NCI-H146 treated with DMSO at 0.1 percent for 48 hours (cell line): ENCODE data around the gene PDE4B.
"Not testable (repeated sequence)": the region's sequence is repeated elsewhere in the genome, so short reads cannot be mapped to it uniquely, and the experiment has no call there.

ENCODE experiments used
- DNase-seq: peaks from one replicate; lab custom pipeline; 2025; ENCODE audit not compliant: unreplicated experiment; lab: John Stamatoyannopoulos, UW

The PDE4B gene

DNA sequence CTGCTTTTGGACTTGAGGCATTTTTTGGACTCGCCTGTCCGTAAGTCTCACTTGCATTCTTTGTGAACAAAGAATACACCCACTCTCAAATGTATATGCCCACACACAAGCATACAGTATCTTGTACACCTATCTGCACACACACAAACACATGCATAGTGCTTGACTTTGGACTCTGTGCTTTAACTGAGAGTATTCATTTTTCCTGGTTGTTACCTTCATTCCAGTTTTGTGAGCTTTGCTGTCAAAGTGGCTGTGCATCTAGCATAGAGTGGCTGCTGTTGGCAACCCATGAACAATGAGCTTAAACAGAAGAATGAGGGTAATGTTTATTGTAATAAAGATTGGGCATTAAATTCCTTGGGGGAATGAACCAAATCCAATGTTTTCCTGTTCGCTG is 199.0 kb downstream of the PDE4B start:
- DNase-seq = no peak

DNA sequence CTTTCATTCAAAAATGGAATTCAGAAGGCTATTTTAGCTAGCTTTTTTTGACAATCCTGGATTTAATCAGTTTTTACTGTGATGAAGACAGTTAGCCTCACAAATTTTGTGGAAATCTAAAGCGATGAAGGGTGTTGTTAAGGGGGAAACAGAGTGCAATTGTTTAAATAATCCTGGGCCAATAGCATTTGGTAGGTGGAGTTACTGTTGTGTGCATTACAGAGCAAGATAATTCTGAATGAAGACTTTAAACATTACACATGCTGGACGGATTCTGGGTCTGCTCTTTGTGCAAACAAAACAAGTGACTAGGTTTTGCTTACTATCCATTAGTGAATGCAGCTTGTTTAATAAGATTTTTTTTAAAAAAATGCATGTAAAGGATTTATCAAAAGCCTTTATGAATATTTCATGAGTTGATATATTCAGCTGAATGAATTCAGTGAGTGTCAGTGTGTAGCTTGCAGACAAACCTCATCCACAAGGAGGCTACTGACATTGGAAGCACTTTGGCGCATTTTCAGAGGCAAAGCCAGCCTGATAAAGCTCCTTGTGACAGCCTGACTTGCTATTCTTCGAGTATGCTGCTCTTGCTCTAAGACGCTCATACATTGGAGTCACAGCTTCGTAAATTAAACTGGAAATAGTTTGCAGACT is 199.6 kb downstream of the PDE4B start:
- DNase-seq = no peak

DNA sequence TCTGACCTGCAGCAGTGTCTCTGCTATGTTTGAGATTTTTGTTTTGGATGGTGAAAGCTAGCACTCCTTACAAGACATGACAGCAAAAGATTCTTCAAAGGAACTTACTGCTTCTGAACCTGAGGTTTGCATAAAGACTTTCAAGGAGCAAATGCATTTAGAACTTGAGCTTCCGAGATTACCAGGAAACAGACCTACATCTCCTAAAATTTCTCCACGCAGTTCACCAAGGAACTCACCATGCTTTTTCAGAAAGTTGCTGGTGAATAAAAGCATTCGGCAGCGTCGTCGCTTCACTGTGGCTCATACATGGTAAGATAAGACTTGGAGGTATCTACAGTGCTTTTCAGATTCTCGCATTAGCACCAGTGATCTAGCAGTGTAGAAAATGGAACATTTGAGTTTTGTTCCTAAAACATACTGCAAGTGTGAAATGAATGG is 200.2 kb downstream of the PDE4B start:
- DNase-seq = no peak

DNA sequence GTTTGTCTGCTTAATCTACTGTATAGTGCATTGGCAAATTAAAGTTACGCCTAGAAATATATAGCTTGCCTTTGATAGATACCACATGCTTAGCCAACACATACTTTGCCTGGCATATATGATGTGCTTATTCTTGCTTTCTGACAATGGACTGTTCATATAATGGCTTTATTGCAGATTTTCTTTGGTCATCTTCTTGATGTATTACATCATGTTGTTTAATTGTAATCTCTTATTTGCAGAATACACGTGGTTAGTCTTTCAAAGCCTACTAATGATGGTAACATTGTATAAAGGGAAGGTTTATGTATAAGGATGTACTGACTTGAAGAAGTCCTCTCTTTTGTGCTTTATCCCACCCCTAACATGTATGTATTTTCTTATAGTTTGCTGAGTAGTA is 201.5 kb downstream of the PDE4B start:
- DNase-seq = no peak

DNA sequence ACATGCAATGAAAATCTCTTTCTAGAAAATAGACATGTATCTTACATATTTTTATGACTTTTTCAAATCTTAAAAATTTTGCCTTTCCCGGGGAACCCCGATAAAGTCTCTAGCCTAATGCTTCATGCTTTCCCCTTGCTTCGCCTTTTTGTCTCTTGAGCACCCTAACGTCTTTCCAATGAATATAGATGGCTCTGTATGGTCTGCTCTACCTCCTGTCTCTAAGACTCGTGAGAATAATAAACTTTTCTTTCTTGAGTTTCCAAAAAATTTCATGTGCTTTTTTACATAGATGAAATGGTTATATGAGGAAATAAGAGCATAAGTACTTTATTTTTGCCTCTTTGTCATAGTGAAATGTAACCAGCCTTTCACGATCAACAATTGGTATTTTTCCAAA is 202.6 kb downstream of the PDE4B start:
- DNase-seq = no peak

DNA sequence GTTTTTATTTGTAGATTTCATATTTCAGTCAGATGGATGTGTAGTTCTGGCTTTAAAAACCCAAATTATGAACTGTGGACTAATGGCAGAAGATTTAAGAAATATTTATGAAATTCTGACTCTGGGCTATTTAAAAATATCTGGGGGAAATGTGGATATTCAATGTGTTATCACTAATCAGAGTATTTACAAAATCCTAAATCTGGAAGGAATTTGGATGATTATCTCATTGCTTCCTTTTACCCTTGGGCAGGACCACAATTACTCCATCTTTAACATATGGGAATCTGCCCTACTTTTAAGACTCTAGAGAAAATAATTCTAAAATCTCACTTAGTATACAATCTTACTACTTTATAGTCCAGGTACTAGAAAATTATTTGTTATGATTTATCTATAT is 203.2 kb downstream of the PDE4B start:
- no peak for DNase-seq

DNA sequence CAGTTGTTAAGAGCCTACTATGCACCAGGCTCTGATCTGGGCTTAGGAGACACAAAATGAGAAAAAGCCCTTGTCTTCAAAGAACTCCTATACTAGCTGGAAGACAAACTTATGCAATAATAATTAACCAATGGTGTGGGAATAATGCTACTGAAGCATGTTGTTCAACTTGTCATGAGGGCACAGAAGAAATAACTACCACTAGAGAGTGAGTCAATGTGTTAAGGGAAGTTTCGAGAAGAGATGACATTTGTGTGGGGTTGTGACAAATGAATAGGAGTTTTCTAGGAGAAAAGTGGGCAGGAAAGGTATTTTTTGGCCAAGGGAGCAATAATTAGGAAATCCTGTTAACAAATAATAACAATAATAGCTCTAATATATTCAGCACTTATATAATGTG is 205.0 kb downstream of the PDE4B start:
- DNase-seq = no peak

DNA sequence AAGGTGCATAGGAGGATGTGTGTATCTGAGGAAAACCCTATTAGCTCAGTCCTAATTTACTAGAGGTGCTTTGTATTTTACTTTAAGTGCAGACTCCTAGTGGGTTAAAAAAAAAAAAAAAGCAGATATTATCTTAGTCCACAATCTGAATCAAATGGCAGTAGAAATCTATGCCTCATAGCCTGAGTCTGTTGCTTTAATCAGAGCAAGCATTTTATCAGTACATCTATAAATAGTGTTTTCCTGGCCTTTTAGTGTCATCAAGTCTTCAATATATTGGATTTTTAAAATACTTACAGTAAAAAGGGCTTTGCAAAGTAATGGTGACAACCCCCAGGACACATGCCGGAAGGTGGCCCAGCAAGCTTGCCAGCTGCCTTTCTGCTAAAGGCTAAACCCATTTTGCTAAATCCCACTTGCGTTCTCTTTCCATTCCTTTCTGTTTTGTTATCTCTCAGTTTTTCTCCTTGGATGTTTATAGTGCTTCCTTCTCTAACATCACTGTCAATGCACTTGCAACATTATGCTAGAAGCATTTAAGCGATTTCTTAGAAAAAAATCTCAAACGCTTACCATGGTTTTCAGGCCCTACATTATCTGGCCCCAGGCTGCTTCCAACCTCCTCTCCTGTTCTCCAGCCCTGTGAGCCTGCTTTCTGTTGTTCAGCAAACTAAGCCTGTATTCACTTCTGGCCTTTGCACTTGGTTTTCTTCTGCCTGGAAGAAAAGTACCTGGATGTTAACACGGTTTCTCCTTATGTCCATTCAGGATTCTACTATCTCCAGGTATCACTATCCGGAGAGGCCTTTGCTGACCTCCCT is 206.3 kb downstream of the PDE4B start:
- no peak for DNase-seq

DNA sequence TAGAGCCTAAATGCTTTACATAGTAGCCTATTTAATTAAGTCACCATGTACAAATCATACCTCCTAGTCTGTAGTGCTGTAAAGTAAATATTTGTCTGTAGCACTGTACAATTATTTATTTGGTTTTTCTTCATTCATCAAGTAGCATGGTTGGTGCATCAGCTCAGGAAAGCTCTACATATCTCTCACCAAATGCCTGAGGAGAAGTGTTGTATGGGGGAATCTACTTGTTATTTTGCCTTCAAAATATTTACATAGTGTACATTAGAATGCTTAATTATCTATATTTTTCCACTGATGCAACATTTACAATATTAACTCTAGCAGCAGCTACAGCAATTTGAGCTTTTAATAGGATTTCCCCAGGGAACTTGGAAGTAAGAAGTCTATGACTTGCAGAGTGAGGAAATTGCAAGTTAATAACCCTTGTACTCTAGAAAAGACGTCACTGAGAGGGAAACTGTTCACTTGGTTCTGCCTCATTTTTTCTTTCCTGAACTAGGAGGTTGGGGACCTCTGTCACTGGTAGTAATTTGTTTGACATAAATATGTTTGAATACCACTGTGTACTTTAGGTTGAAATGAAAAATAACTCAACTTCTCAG is 207.4 kb downstream of the PDE4B start:
- DNase-seq = no peak

DNA sequence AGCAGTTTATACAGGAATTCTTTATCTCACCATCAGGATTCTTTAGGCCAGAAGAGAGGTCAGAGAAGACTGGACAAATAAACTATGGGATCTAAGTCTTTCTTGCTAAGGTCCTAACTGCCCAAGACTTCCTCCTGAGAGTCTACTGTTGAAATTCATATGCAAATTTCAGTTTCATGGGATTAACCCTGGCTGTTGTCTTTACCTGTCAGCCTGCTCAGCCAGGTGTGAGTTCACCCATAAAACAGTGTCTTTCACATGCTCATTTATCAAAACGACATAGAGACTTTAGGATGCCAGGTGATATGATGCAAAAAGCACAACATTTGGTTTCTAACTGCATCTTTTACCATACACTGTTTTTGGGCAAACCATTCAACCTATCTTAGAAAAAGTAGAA is 211.0 kb downstream of the PDE4B start:
- DNase-seq = no peak

DNA sequence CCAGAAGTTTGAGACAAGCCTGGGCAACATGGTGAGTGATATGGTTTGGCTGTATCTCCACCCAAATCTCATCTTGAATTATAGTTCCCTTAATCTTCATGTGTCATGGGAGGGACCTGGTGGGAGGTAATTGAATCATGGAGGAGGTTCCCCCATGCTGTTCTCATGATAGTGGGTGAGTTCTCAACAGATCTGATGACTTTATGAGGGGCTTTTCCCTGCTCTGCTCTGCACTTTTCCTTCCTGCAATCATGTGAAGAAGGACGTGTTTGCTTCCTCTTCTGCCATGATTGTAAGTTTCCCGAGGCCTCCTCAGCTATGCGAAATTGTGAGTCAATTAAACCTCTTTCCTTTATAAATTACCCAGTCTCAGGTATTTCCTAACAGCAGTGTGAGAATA is 213.8 kb downstream of the PDE4B start:
- DNase-seq = not testable (repeated sequence)

DNA sequence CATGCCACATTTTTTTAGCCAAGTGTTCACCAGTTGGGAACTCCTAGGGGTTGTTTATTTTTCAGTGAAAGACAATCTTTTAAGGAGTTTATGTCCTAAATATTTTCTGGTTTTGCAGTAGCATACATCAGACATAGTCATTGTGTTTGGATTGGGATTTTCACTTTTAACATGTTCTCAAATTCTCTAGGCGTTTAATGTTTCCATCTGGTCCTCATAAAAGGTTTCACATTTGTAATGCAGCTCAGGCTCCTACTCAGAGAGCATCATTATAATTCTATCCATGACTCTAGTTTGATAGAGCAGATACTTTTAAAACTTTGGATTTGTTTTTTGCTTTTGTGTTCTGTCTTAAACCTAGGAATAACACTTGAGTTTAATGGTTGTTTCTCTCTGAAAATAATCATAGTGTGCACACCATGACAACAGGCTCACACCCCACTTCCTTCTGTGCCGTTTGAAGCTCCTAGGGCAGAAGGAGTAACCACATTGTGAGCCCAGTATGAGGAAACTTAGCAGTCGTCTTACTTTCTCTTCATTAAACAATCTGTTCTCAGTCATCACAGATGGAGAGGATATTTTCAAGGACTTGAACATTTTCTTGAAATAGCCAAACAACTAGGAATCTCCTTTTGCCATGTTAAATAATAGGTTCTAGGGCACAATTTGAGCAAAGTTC is 219.6 kb downstream of the PDE4B start:
- no peak for DNase-seq

DNA sequence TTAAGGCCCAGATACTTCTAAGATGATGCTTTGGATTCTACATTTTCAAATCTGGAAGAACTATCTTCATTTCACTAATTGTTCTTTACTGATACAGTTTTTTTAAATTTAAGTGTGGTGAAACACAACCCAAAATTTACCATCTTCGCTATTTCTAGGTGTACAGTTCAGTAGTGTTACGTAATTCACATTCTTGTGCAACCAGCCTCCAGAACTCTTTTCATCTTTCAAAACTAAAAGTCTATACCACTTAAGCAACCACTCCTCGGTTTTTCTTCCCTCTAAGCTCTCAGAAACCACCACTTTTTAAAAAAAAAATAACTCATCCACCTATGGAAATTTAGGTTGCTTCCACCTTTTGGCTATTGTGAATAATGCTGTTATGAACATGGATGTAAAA is 220.7 kb downstream of the PDE4B start:
- no peak for DNase-seq

DNA sequence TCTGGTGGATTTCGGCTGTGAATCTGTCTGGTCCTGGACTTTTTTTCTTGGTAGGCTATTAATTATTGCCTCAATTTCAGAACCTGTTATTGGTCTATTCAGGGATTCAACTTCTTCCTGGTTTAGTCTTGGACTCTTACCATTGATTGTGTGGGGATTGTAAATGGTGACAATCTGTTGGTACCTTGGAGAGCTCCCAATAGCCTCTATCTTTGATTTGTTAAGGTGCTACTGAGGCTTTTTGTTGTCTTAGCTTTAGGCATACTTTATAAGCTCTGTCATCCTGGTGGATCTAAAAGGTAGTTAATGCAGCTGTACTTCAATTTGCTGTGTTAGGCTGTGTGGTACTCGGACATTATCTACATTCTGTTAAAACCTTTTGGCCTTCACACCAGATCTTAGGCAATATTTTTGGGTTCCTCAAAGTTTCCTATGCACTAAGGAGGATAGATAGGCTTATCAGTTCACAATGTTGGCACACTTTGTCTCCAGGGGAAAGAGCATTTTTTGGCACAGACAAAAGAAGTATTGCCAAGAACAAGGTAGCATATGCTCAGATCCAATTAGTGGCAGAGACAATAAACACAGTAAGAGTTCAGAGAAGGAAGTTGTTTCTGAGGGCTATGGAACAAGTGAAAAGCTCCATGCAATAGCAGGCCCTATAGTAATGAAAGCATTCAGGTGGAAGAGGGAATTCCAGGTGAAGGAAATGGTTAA is 230.4 kb downstream of the PDE4B start:
- no peak for DNase-seq

DNA sequence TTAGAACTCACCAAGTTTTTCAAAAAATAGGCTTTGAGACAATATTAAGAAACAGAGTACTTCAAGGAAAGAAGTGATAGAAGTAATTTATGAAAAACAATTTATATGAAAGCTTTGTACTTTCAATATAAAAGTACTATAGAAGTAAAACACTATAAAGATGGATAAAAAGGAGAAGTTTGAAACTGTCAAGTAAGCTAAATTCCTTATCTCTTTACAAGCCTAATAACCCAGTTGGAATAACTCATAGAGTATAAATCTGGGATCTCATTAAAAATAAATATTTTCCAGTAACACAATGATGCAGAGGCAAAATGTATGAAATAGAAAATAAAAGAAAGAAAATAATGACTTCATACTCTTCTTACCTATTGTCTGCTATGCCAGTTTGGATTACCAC is 232.5 kb downstream of the PDE4B start:
- DNase-seq = no peak

DNA sequence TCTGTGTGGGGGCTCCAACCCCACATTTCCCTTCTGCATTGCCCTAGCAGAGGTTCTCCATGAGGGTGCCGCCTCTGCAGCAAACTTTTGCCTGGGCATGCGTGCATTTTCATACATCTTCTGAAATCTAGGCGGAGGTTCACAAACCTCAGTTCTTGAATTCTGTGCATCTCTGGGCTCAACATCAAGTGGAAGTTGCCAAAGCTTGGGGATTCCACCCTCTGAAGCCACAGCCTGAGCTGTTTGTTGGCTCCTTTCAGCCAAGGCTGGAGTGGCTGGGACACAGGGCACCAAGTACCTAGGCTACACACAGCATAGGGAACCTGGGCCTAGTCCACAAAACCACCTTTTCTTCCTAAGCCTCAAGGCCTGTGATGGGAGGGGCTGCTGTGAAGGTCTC is 235.3 kb downstream of the PDE4B start:
- no peak for DNase-seq

DNA sequence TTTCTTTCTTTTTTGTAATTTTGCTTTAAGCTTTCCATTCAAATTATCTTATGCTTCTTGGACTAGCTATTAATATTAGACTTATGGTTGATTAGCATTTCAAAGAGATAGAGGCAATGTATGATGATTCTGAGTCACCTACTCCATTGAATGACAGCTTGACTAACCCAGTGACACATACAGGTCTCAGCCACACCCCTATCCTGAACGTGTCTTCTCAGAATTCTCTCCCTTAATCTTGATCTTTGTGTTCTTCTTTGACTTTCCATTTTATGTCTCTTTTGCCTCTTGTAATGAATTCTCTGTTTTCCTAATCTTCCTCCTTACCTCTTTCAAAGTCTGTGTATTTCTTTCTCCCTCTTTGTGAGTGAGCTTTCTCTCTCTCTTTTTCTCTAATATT is 241.1 kb downstream of the PDE4B start:
- DNase-seq = no peak

DNA sequence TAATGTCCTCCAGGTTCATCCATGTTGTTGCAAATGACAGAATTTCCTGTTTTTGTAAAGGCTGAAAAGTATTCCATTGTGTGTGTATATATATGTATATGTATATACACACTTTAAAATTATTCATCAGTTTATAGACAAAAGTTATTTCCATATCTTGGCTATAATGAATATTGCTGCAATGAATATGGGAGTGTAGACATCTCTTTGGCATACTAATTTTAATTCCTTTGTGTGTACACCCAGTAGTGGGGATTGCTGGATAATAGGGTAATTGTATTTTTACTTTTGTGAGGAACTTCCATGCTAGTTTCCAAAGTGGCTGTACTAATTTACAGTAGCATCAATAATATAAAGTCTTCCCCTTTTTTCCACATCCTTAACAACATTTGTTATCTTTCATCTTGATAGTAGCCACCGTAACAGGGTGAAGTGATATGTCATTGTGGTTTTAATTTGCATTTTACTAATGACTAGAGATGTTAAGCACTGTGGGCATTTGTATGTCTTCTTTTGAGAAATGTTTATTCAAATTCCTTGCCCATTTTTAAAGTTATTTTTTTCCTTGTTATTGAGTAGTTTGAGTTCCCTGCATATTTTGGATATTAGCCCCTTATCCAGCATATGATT is 243.0 kb downstream of the PDE4B start:
- no peak for DNase-seq

DNA sequence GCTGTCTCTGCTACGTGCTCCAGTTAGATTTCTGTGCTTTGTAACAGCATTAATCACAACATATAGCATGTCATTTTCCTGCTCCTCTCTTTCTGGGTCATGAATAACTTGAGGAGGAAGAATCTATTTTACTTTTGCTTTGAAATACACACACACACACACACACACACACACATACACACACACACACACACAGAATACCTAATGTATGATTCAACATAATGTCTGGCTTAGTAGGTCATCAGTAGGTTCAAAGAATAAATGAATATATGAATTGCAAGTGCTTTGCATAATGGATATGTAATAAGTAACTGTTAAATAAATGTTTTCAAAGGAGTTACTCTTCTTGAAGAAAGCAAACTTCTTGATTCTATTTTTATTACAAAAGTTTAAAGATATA is 249.0 kb downstream of the PDE4B start:
- DNase-seq = no peak

DNA sequence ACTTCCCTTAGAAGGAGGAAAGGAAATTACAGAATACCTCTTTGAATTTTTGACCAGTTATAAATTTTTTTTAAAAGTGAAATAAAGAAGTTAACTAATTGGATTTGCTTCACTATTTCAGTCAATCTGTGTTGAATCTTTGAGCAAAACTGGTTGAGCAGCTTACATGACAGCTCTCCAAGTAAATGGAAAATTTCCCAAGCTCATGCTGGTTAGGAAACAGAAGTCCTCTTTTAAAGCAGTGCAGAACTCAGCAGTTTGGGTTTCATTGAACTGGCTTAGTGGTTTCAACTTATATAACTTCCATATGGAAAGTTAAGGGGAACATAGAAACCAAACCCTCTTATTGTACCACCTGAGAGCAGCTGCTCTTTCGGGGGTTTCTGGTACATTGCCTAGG is 250.5 kb downstream of the PDE4B start:
- no peak for DNase-seq

DNA sequence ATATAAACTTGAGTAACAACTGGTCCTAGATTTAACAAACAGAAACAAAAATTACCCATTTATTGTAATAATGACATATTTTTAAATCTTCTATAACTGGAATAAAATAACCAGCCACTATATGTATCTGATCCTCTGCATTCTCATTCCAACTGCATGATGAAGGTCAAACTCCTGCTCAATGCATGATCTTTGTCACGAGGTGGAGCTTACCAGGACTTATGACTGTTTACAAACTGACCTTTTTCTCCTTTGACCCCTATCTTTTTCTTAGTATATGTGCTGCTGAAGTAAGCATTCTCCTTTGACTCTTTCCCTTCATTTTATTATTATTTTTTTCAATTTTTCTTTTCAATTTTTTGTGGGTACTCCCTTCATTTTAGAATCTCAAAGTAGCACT is 252.2 kb downstream of the PDE4B start:
- DNase-seq = no peak
